ENCODE data around the gene COL6A5. TPM values are rescaled to one million over a fixed set of nuclear protein-coding genes. Genes with fewer than 3 reads are reported as not detected.

COL6A5 gene
- total and polyA plus RNA-seq, 2 experiments from 2014 or later: 0.03 to 0.05 TPM

DNA sequence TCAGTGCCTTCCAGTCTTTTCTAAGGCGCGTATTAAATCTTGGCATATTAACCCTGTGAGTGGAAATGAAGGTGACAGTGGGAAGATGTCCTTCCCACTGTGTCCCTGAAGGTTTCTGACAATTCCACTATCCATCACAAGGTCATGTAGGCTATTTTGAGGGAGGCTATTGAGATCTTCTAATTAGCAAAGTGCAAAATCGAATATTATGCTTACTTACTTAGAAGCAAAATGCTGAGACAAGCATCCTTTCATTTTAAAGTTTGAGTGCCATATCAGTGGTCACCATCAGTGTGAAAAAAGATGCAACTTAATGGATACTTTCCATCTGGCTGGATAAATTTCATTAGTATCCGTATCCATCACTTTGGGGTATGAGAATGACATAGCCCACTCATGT, 77.6 kb downstream of the COL6A5 start:
- H3K27ac Mint-ChIP-seq: no peak overlapping the region
- Histone ChIP-seq H3K4me1 (ENCODE audit: insufficient read depth) (no peaks in the 10 kb centered on the region), H3K79me2 (replicated peaks; ENCODE audit: insufficient read depth) (no peaks in the 10 kb centered on the region), H2AFZ (no peak overlapping the region), H3K9me2 (ENCODE audit: insufficient read depth) (peaks cover 2% of the 10 kb centered on the region), H4K20me1 (replicated peaks; ENCODE audit: insufficient read depth) (no peaks in the 10 kb centered on the region), H3K4me3 (no peak overlapping the region), H3K27ac (ENCODE audit: low read depth) (no peak overlapping the region), H3F3A (replicated peaks; ENCODE audit: low read depth) (no peaks in the 10 kb centered on the region), H3K27me3 (ENCODE audit: insufficient read depth) (no peaks in the 10 kb centered on the region), H3K36me3 (ENCODE audit: insufficient read depth) (no peaks in the 10 kb centered on the region), H3K4me2 (no peak overlapping the region)
- H3K36me3 Mint-ChIP-seq (ENCODE audit: low read depth): no peaks in the 10 kb centered on the region
- no peaks in the 10 kb centered on the region for H3K4me1 Mint-ChIP-seq
- no peak for DNase-seq (ENCODE audit: low spot score)
- H3K4me3 Mint-ChIP-seq: no peak overlapping the region
- H3K27me3 Mint-ChIP-seq (ENCODE audit: insufficient read depth, low read depth, poor library complexity): no peaks in the 10 kb centered on the region
- ATAC-seq: no peak
- TF ChIP-seq CREB1 (CRISPR knock-in tag; IDR thresholded peaks at IDR 0.05; ENCODE audit: low read depth) (no peak), REST (IDR thresholded peaks at IDR 0.05; ENCODE audit: unreplicated experiment) (no peak), EZH2phosphoT487 (IDR thresholded peaks at IDR 0.05; ENCODE audit: unreplicated experiment) (no peak), ZNF331 (CRISPR knock-in tag; IDR thresholded peaks at IDR 0.05; ENCODE audit: low read depth) (no peak), ETS1 (IDR thresholded peaks at IDR 0.05) (no peak), JUNB (IDR thresholded peaks at IDR 0.05; ENCODE audit: unreplicated experiment) (no peak), STAT1 (IDR thresholded peaks at IDR 0.05; ENCODE audit: unreplicated experiment) (no peak), POLR2AphosphoS5 (IDR thresholded peaks at IDR 0.05; ENCODE audit: low read depth) (no peak), NANOG (IDR thresholded peaks at IDR 0.05; ENCODE audit: borderline replicate concordance) (no peak), ZNF114 (CRISPR knock-in tag; IDR thresholded peaks at IDR 0.05) (no peak), EZH2 (IDR thresholded peaks at IDR 0.05; ENCODE audit: low read depth, unreplicated experiment) (no peak), CTCF (conservative IDR thresholded peaks at IDR 0.05; ENCODE audit: low read depth in 2 of 2) (no peak), ZNF462 (CRISPR knock-in tag; IDR thresholded peaks at IDR 0.05) (no peak)
- no peaks in the 10 kb centered on the region for H3K9me3 Mint-ChIP-seq
